Right renal pelvis (tissue), 4 donors: ENCODE data around the gene KISS1. TPM values are rescaled to one million over a fixed set of nuclear protein-coding genes. Genes with fewer than 3 reads are reported as not detected.

Experiments
- DNase-seq, 4 donors: peaks; one replicate each; pipeline ENCODE4 v3.0.0-alpha.2; 2013; ENCODE audit warnings: low read depth in 4 of 4, low spot score in 3 of 4, missing footprints in 1 of 4
- polyA plus RNA-seq, 4 donors: library from polyadenylated mRNA; unstranded; fragments of 120-200 nt; gene quantifications; one replicate each; pipeline ENCODE4 v1.2.1, GENCODE V29; 2013; ENCODE audit not compliant: insufficient read length in 4 of 4

KISS1 gene
- polyA plus RNA-seq, 4 donors, result 0.66 to 1.3 (median 0.73) TPM; not detected in 1

DNA sequence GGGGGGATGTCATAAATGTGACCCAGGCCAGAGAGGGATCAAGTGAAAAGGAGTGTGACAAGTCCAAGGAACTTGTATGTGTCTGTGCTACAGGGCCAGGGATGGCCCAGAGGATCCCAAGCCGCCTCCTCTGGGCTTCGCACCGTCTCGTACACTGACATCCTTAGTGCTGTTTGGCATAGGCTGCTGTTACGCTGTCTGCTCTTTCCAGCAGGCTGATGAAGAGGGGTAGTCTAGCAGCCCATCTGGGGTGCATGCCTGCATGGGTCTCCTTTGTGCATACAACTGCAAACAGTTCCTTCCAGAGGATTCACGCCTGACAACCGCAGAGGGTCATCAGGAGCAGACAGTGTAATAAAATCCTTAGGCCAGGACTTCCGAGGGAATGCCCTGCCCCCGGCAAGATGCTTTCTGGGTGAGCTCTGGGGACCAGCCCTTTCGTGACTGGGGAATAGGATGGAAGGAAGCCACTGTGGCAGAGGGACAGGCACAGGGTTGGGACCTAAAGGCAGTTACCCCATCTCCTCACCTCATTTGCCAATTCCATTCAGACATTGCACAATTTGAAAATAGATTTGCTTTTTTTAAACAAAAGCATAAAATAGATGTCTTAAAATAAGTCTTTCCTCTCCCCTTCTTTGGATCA, 23.8 kb upstream of the KISS1 start:
- no peak for DNase-seq

DNA sequence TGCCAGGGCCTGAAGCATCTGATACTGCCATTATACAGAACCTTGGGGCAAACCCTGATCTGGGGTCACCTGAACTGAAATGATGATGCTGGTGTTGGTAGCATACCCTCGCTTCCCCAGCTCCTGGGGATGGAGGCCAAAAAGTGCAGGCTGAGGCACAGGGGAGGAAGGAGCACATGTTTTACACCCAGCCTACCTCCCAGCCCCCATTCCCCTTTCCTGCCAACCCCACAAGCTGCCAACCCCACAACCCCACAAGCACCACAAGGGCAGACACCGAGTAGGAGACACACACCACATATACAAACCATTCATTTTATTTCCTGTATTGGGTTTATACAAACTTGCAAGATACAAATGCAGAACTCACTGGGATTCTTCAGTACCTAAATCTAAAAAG, 22.3 kb upstream of the KISS1 start:
- no peak for DNase-seq

DNA sequence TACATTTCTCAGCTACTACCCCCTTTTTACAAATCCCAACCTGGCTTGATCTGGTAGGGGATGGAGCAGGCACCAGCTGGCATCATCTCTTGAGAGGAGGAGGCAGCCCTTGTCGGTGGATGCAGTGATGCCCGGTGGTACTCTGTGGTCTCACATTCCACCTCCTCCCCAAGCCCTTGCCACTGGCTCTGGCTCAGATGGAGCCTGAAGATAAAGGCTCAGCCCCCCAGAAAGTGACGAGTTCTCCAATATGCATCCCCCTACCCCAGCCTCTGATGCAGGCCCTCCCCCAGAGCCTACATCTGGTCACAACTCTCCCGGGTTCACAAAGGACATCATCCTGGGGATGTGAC, 21.3 kb upstream of the KISS1 start:
- no peak for DNase-seq

DNA sequence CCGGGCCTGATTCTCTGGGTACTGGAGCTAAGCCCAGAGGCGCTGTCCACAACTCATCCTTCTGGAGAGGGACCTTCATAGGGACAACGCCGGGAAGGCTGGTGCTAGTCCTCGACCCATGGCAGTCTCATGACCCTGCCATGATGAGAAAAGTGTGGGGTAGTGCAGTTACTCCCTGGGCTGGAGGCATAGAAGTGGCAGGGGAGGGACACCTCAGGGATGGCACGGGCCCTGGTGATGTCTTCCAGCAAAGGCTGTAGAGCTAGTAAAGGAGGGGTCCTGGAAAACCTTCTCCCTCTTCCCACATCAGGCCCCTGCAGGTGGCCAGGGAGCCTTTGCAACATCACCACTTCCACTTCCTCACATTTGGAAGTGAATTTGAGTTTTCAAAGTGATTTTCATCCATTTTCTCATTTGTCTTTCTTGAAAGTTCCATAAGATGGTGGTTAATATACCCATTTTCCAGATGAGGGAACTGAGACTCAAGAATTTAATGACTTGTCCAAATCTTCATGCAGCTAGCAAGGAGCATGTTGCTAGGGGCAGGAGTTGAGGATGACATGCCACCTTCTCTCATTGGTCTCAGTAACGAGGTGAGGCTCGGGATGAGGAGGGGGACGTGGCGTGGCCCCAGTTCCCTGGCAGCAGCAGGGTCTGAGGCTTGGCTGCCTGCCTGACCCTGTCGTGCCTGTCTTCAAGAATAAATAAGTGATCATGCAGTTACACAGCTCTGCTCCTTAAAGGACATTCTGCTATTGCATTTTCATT, 20.8 kb upstream of the KISS1 start:
- DNase-seq, result no peak

DNA sequence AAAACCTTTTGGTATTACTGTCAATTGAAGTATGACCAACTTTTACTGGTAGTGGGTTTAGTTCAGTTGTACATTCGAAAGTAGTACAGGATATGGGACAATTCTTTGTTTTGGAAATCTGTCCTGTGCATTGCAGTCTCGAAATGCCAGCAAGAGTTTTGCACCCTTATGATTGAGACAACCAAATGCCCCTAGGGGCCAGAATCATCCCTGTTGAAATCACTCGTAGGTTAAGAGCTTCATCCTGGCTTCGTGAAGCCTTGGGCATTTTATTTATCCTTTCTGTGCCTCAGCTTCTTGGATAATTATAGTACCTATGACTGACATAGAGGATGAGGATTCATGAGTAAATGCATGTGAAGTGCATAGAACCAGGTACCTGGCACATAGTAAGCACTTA, 19.9 kb upstream of the KISS1 start:
- no peak for DNase-seq

DNA sequence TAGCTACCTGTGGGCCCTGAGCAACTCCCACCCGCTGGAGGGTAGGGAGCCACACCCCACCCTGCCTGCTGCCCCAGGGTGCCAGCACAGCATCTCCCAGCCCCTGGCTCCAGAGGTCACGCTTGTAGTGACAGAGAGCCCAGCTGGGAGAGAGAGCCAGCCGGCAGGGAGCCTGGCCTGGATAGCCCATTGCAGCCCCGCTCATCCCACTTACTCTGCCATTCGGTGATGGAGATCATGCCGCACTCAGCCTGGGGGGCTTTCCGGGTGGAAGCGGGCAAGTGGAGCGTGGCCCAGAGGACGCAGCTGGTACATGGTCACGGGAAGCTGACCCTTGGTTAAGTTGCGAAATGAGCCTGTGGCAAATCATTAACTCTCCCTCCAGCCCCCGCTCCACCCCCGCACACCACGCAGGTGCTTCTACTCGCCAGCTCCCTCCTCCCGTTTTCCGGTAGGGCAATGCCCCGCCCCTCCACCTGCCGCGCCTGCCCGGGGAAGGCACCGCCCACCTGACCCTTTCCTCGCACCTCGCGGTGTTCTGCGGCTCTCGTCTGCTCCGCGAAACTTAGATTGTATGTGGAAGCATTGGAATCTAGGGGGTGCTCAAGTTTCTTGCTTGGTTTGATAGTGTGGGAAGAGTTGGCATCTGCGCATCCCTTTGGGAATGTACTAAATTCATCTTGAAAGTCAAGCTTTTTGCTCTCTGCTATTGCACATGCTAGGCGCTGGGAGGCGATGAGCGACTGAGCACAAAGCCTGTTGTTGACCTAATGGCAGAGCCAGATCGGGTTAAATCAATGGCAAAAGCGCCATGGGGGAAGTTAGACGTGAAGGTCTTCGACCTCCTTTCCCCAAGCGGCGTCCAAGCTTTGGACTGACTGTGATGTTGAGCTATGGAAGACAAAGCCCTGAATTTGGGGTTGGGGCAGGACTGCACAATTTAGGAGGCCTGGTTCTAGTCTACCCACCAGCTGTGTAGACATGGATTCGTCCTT, 17.7 kb upstream of the KISS1 start, which contains the start of gene GOLT1A:
GOLT1A (minus strand) TSS at position 321 of the 995 bp plus-strand sequence; CDS start at position 239, 82 bp downstream.
- DNase-seq, result peak; percentile 68 to 81 (median 74)

DNA sequence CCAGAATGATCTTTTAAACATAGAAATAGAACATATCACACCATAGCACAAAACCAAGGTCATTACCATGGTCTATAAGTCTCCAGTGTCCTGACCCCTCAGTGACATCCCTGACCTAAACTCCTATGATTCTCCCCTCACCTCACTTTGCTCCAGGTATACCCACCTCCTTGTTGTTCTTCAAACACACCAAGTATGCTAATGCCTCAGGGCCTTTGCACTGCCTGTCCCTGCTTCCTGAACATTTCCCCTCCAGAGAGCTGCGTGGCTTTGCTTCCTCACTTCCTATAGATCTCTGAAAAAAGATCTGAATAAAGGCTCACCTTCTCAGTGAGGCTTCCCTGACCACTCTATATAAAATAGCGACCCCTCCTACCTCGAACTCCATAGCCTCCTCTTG, 16.4 kb upstream of the KISS1 start:
- no peak for DNase-seq

DNA sequence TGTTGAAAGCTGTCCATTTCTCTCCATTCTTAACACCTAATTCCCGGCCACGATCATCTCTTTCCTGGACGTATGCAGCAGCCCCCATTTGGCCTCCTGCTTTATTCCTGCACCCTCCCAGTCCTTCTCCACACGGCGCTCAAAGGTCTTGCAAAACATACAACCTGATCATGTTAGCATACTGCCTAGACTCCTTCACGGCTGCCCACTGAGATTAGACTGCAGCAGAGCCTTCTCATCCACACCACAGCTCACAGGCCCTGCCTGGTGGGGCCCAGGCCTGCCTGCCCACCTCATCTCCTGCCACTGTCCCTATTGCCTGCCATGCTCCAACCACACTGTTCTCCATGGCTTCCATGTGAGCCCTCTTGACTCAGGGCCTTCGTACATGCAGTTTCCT, 14.8 kb upstream of the KISS1 start:
- DNase-seq, result no peak

DNA sequence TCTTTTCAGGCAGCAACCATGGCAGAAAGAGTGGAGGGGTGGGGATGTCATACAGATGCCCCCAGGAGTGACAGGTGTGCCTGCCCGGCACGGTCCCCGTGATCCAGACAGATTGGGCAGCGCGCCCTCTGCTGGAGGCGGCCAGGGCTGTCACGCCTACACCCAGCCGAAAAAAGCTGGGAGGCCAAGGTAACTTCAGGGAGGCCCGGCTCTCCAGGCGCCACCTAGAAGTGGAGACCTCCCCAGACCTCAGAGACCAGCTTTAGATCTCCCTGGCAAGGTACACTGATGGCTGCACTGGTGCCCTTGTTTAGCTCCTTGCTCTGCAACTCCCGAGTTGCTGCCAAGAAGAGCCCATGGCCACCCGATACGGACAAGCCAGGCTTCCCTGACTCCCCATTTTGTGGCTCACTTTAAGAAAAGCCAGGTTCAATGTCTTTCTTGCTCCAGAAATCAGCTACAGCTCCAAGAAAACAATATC, 10.9 kb upstream of the KISS1 start:
- peak in 1 of 4 donors; percentile 51 for DNase-seq

DNA sequence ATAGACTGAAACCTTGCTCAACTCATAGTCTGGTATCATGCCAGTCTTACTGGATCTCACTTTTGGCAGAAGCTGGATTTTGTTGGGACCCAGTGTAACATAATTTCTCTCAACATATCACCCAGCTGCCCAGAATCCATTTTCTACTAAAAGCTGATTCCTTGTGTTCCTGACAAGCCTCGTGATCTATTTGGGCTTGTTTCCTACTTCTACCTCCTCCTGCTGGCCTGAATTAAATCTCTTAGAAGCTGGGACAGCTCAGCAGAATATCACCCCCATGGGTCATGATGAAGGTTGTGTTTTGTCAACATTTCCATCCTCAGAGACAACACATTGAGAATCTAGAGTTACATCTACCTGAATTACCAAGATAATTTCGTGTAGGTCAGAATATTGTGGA, 9.8 kb upstream of the KISS1 start:
- DNase-seq, result no peak

DNA sequence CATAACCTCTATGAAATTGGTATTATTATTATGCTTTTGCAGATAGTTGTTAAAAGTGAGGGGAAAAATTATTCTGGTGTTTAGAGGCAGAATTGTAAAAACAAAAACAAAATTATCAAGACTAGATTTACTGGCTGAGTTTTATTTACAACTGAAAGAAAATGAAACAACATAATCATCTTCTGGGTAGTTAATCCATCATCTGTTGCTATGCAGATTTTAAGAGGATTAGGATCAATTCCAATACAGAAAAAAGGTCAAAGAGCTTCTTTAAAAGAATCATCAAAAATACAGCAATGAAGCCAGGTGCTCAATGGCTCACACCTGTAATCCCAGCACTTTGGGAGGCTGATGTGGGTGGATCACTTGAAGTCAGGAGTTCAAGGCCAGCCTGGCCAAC, 9.2 kb upstream of the KISS1 start:
- no peak for DNase-seq

DNA sequence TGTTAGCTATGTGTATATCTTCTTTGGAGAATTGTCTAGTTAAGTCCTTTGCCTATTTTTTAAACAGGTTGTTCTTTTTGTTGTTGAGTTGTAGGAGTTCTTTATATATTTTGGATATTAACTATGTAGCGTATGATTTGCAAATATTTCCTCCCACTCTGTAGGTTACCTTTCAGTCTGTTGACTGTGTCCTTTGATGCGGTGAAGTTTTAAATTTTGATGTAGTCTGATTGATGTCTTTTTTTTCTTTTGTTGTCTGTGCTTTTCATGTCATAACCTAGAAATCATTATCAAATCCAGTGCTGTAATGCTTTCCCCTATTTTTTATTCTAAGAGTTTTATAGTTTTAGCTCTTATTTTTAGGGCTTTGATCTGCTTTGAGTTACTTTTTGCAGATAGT, 8.7 kb upstream of the KISS1 start:
- DNase-seq, result no peak

DNA sequence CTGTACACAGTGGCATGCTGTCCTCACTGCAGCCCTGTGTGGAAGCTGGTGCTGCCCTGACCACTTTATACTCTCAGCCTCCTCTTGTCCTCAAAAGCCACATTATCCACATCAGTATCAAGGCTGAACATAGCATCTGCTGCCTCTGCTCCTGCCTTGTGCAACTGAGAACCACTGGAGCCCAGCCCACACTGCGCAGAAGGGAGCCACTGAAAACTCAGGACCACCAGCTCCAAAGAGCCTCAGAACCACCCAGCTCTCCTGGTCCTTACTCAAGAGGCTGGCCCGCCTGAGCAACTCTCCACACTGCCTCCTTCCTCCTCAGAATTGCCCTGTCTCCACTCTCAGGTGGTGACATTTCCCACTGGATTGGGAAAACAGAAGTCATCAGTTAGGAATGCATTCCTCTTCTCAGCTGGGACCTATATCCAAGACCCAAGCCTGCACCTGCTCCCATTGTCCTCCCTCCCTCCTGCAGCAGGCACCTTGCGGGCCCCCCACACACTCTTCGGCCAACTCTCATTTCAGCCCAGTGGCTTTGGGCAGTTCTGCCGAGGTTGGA, 7.0 kb upstream of the KISS1 start:
- DNase-seq, result no peak

DNA sequence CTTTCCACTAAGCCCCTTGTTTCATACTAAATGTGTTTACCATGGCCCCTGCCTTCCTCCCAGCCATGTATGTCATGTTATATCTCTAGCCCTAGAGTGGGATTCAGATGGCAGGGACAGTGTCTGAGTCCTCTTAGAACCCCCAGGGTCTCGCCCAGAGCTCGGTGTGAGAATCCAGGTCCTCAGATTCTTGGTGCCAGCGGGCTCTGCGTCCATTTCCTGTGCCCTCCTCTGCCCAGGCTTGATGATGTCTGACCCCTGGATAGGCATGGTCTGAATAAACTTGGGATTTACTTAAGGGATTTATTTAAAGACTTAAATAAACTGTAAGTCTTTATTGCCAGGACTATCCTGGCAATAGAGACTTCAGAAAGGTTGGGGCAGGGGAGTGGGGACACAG, 6.2 kb upstream of the KISS1 start:
- DNase-seq, result no peak

DNA sequence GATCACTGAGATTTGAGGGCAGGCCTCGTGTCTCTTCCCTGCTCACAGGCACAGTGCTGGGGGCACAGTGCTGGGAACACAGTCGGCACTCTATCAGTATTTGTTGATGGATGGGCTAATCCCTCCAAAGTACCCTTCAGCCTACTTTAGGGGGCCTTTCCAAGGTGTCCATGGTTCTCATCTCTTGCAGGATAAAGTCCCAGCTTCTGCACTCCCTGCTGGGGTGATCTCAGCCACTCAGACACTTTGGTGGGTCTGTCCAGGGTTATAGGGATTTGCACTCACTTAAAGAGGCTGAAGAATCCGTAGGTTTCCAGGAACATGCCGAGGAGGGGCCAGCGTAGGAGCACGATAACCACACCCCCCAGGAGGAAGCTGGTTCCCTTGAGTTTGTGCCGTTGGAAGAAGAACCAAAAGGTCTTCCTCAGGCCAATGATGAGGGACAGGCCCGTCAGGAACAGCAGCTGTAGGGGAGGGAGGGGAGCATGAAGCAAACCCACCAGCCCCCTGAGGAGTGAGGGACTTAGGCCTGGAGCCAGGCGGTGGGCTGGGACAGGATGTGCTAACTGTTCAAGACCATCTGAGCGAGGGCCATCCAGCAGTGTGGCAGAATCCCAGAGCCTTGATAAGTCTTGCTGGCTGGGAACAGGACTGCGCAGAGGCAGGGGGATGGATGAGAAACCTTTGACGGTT, 5.2 kb upstream of the KISS1 start:
- DNase-seq, result no peak

DNA sequence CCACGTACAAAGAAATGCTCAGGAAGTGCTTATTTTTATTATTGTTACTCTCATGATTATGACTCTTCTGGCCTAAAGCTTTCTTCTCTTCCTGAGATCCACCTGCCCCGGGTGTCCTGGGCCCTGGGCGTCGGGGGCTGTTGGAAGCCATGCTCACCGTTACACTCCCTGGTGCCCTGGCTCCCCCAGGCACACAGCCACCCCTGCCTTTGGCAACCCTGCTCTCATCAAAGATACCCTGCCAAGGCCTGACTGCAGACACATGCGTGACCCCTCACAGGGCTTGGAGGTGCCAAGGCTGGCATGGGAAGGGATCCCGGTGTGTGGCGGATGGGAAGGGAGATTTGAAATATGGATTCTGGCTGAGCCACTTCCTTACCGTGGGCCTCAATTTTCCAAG, 3.3 kb upstream of the KISS1 start:
- DNase-seq, result no peak

DNA sequence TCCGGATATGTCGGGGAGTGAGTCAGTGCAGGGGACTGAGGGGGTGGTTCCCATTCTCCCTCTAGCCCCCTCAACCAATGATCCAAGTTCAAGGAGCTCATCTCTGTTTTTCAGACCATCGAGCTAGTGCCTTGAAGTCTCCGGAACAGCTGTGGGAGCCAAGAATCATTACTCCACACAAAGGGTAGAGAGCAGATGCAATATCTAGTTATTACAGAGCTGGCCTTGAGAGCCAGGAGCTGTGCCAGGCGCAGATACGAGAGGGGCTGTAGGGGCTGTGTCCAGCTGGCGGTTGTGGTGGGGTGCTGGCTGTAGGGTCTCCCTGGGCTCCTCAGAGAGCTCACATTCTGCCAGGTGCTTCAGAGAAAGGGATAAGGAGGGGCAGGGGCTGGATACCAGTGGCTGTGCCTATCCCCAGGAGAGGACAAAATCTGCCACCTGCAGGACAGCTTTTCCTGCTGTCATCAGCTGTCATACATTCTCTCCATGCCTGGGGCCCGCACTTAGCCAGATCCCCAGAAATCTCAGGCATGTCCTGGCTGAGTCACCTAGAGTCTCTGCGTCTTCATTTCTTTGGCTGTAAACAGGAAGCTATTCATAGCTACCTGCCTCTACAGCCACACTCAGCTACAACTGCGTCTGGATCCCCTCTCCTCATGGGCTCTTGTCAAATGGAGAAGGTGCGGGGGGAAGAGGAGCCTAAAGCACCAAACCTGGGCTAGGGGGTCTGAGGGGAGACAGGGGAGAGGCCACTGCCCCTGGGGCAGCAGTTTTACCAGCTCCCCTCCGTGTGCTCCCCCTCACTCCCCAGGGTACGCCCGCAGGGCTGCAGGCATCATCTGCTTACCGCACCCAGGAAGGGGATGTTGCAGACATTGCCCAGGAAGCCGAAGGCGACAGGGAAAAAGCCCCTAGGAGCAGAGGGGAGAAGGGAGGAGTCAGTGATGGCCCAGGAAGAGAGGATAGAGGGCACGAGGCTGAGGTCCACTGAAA, 2.4 kb upstream of the KISS1 start:
- no peak for DNase-seq

DNA sequence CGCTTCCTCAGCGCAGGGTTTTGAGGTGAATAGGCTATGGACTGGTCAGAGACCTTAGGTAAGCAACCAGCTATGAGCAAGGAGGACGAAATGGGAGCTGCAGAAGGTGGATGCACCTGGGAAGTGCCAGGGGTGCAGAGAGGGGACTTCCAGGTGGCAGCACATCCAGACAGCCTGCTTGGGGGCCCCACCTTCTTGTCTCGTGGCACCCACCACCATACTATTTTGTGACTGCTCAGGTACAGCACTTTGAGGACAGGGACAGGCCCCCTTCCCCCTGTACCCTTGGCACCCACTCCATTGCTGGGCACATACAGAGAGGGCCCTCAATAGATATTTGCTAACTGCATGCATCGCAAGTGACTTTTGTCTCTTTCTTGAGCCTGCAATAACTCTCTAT, 777 bp upstream of the KISS1 start:
- no peak for DNase-seq

DNA sequence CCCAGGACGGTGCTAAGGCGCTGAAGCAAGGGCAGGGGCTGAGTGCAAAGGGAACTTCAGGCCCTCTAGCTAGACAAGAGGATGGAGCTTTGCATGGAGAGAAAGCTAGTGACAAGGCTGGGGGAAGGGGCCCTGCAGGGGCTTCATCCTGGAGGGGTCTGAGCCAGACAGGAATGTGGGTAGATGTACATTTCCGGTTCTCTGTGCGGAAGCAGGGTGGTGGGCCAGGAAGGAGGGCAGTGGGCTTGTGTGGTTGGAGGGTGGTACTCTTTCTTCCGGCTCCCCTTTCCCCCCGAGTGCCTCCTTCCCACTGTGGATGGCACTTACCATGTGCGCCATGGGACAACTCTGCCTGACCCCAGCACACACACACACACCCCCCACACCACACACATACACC, 1.5 kb downstream of the KISS1 start:
- no peak for DNase-seq
